Measurements from ENCODE around the gene SPATA31E1.

SPATA31E1 gene

DNA sequence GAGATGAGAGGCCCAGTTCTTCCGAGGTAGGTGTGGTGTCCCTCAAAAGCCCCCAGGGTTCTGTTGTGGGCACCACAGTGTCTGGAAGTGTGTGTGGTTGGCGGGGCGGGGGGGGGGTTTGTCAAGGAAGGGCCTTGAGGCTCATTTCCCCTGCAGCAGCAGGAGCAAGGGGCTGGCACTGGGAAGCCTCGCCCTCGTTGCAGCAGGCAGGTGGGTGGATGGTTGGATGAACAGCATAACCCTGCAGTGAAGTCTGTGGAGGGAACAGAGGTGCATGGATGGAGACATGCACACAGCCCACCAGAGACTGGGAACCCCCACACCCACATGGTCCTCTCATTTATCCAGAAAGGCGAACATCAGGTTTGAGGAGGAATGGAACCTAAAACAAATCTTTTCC is 2.0 kb upstream of the SPATA31E1 start:
- TF ChIP-seq, protein P1, sequence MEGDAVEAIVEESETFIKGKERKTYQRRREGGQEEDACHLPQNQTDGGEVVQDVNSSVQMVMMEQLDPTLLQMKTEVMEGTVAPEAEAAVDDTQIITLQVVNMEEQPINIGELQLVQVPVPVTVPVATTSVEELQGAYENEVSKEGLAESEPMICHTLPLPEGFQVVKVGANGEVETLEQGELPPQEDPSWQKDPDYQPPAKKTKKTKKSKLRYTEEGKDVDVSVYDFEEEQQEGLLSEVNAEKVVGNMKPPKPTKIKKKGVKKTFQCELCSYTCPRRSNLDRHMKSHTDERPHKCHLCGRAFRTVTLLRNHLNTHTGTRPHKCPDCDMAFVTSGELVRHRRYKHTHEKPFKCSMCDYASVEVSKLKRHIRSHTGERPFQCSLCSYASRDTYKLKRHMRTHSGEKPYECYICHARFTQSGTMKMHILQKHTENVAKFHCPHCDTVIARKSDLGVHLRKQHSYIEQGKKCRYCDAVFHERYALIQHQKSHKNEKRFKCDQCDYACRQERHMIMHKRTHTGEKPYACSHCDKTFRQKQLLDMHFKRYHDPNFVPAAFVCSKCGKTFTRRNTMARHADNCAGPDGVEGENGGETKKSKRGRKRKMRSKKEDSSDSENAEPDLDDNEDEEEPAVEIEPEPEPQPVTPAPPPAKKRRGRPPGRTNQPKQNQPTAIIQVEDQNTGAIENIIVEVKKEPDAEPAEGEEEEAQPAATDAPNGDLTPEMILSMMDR (IDR thresholded peaks at IDR 0.05; ENCODE audit: extremely low read depth, insufficient read depth, missing control alignments), result no peak
- in situ Hi-C loops (cut with MboI; ENCODE audit: low pct_unique_long_range_greater_than_20kb, low sequenced_read_pairs, unreplicated experiment), result no loop called here
- no peak for DNase-seq (ENCODE audit: low spot score)

DNA sequence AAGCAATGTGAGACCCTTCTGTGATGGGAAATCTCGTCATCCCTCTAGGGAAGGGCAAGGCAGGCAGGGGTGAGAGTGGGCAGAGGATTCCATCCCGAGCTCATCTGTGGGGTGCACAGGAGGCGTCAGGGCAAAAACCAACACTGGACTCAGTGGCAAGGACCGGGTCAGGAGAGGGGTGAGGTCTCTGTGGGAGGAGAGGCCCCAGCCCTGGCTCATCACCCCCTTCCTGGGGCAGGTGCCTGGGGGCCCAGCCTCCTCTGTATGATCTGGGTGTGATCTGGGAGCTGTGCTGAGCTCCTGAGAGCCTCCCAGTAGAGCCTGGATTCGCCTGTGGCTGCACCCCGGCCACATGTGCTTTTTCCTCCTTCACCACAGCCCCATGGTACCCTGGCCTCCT is 597 bp downstream of the SPATA31E1 start:
- in situ Hi-C loops (cut with MboI; ENCODE audit: low pct_unique_long_range_greater_than_20kb, low sequenced_read_pairs, unreplicated experiment), result no loop called here
- DNase-seq (ENCODE audit: low spot score), result no peak
- TF ChIP-seq, protein P1 (IDR thresholded peaks at IDR 0.05; ENCODE audit: extremely low read depth, insufficient read depth, missing control alignments), result no peak

DNA sequence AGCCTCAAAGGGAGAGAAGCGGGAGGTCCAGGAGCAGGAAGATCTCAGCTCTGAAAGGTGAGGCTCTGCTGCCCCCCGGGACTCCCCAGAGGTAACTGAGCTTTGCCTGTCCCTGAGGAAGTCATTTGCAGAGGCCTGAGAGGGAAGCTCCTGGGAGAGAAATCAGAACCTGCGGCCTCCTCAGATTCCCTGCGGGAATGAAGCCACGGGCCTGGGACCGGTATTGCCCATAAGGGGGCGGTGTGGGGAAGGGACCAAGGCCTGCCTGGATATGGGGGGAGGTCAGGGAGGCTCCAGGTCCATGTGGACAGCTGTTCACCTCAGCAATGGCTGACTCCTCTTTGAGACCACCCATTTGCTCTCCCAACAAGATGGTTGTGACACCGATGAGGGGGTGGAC is 1.3 kb downstream of the SPATA31E1 start:
- in situ Hi-C loops (cut with MboI; ENCODE audit: low pct_unique_long_range_greater_than_20kb, low sequenced_read_pairs, unreplicated experiment), result no loop called here
- TF ChIP-seq, protein P1 (IDR thresholded peaks at IDR 0.05; ENCODE audit: extremely low read depth, insufficient read depth, missing control alignments), result no peak
- DNase-seq (ENCODE audit: low spot score), result no peak

DNA sequence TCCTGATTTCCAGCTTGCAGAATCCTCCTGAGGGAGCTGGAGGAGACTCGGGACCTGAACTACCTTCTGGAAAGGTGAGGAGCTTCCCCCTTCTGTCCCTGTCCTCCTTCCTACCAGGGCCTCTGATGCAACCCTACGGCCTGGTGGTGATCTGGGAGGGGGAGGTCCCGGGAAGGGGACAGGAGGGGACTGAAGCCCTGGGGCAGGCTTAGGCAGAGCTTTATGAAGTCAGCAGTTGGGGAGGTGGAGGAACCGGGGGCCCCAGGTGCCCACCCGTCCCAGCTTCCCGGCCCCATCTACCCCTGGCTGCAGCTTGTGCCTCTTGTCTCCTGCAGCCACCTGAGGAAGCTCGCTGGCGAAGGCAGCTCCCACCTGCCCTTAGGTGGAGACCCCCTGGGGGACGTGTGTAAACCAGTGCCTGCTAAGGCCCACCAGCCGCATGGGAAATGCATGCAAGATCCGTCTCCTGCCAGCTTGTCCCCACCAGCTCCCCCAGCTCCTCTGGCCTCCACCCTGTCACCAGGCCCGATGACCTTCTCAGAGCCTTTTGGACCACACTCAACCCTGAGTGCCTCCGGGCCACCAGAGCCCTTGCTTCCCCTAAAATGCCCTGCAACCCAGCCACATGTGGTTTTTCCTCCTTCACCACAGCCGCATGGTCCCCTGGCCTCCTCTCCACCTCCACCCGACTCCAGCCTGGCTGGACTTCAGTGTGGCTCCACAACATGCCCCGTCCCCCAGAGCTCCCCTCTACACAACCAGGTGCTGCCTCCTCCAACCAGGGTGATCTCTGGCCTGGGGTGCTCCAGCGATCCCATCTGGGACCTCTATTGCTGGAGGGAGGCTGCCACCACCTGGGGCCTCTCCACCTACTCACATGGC is 2.1 kb downstream of the SPATA31E1 start:
- no peak for DNase-seq (ENCODE audit: low spot score)
- in situ Hi-C loops (cut with MboI; ENCODE audit: low pct_unique_long_range_greater_than_20kb, low sequenced_read_pairs, unreplicated experiment), result no loop called here
- TF ChIP-seq, protein P1 (IDR thresholded peaks at IDR 0.05; ENCODE audit: extremely low read depth, insufficient read depth, missing control alignments), result no peak

DNA sequence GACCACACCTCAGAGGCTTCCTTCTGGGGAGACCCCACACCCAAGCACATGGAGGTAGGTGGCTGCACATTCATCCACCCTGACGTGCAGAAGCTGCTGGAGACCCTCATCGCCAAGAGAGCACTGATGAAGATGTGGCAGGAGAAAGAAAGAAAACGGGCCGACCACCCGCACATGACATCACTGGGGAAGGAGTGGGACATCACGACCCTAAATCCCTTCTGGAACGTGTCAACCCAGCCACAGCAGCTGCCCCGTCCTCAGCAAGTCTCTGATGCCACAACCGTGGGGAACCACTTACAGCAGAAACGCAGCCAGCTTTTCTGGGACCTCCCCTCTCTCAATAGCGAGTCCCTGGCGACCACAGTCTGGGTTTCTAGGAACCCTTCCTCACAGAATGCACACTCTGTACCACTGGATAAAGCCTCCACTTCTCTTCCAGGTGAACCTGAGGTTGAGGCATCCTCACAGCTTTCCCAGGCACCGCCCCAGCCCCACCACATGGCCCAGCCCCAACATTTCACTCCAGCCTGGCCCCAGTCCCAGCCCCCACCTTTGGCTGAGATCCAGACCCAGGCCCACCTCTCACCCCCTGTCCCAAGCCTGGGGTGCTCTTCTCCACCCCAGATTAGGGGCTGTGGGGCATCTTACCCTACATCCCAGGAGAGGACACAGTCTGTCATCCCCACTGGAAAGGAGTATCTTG is 3.0 kb downstream of the SPATA31E1 start:
- TF ChIP-seq, protein P1 (IDR thresholded peaks at IDR 0.05; ENCODE audit: extremely low read depth, insufficient read depth, missing control alignments), result no peak
- DNase-seq (ENCODE audit: low spot score), result no peak
- in situ Hi-C loops (cut with MboI; ENCODE audit: low pct_unique_long_range_greater_than_20kb, low sequenced_read_pairs, unreplicated experiment), result no loop called here

DNA sequence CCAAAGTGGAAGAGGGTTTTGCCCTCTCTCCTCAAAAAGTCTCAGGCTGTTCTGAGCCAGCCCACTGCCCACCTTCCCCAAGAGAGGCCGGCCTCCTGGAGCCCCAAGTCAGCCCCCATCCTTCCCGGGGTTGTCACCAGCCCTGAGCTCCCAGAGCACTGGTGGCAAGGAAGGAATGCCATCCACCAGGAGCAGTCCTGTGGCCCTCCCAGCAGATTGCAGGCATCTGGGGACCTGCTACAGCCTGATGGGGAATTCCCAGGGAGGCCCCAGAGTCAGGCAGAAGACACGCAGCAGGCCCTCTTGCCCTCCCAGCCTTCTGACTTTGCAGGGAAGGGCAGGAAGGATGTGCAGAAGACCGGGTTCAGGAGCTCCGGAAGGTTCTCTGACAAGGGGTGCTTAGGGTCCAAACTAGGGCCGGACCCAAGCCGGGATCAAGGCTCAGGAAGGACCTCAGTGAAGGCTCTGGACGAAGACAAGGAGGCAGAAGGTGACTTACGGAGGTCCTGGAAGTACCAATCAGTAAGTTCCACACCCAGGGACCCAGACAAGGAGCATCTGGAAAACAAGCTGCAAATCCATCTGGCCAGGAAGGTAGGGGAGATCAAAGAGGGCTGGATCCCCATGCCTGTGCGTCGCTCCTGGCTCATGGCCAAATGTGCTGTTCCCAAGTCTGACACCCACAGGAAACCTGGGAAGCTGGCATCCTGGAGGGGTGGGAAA is 3.7 kb downstream of the SPATA31E1 start:
- in situ Hi-C loops (cut with MboI; ENCODE audit: low pct_unique_long_range_greater_than_20kb, low sequenced_read_pairs, unreplicated experiment), result no loop called here
- no peak for DNase-seq (ENCODE audit: low spot score)
- TF ChIP-seq, protein P1 (IDR thresholded peaks at IDR 0.05; ENCODE audit: extremely low read depth, insufficient read depth, missing control alignments), result no peak
